Kidney (tissue), 14 donors: ENCODE measurements around the gene EHBP1L1. TPM values are rescaled to one million over a fixed set of nuclear protein-coding genes. Genes with fewer than 3 reads are reported as not detected.

ENCODE experiments used
- DNase-seq, 5 donors: peaks; one replicate each; pipeline ENCODE4 v3.0.0-alpha.2; 2013 to 2020
- FAIRE-seq: peaks from 2 replicates; lab custom pipeline; 2012; peaks lifted over from hg19 to GRCh38; lab: Jason Lieb, UNC
- H3K27ac ChIP-seq, 2 donors: one replicate each; pipeline ENCODE4 v1.7.0; 2013; ENCODE audit warnings: low read depth in 2 of 2, low read length in 2 of 2, inconsistent platforms in 1 of 2
- H3K27me3 ChIP-seq: one replicate; pipeline ENCODE4 v1.7.1; 2013; ENCODE audit warnings: low read length, inconsistent platforms; ENCODE audit not compliant: control insufficient read depth, insufficient read depth
- H3K36me3 ChIP-seq, 3 donors: one replicate each; pipeline versions ENCODE4 v1.7.0 to v1.7.1; 2013; ENCODE audit warnings: low read length in 3 of 3, control low read depth in 1 of 3, inconsistent platforms in 1 of 3; ENCODE audit not compliant: insufficient read depth in 3 of 3, control insufficient read depth in 2 of 3
- H3K4me1 ChIP-seq, 3 donors: one replicate each; pipeline versions ENCODE4 v1.7.0 to v1.7.1; 2013; ENCODE audit warnings: low read length in 3 of 3, inconsistent platforms in 1 of 3, low read depth in 1 of 3; ENCODE audit not compliant: control insufficient read depth in 2 of 3, insufficient read depth in 2 of 3
- H3K4me3 ChIP-seq, 3 donors: one replicate each; pipeline versions ENCODE4 v1.7.0 to v1.8.1; 2013; ENCODE audit warnings: low read length in 3 of 3, control low read depth in 1 of 3, inconsistent platforms in 1 of 3
- H3K9ac ChIP-seq, 3 donors: one replicate each; pipeline versions ENCODE4 v1.7.0 to v1.7.1; 2013; ENCODE audit warnings: low read length in 3 of 3, control low read depth in 1 of 3, inconsistent platforms in 1 of 3
- H3K9me3 ChIP-seq, 3 donors: one replicate each; pipeline versions ENCODE4 v1.7.0 to v1.7.1; 2013; ENCODE audit warnings: low read length in 3 of 3, control low read depth in 1 of 3, inconsistent platforms in 1 of 3; ENCODE audit not compliant: control insufficient read depth in 2 of 3, insufficient read depth in 1 of 3
- CTCF ChIP-seq: IDR thresholded peaks from 3 replicates; pipeline ENCODE4 v1.5.1; 2012; ENCODE audit warnings: mild to moderate bottlenecking, moderate library complexity, borderline replicate concordance; ENCODE audit not compliant: insufficient read depth; ENCODE audit errors: extremely low read depth
- intact Hi-C: fragments of 100-400 bp; cut with DNase I; formaldehyde crosslinking; loops from one replicate; pipeline ENCODE4 v1.11.1; 2022
- polyA plus RNA-seq: library from polyadenylated mRNA; stranded (reverse); fragments of 350-450 nt; fragmentation: Illumina TruSeq; extraction: RNeasy Lipid Tissue Mini Kit (QIAGEN cat#74804); gene quantifications from one replicate; pipeline ENCODE4 v1.2.3, GENCODE V29; 2014; ENCODE audit warnings: low read depth, low replicate concordance; ENCODE audit not compliant: insufficient read depth
- total RNA-seq: library from RNA; stranded (reverse); fragmentation: NEBNext Ultra II Directional; extraction: Animal tissue kit (Norgen Biotek cat#: 25700); gene quantifications from one replicate; pipeline ENCODE4 v1.2.1, GENCODE V29; 2021
- donor health status: control.
- donor health status: control.
- donor health status: control.
- donor health status: control.
- donor health status: control.
- donor health status: DM: yes; HTN: yes; CAD: no.
- donor health status: Normal renal cell carcinoma (clear cell type).

Gene EHBP1L1
- total and polyA plus RNA-seq, 2 donors from 2014 or later: 20.5 to 95.4 TPM

DNA sequence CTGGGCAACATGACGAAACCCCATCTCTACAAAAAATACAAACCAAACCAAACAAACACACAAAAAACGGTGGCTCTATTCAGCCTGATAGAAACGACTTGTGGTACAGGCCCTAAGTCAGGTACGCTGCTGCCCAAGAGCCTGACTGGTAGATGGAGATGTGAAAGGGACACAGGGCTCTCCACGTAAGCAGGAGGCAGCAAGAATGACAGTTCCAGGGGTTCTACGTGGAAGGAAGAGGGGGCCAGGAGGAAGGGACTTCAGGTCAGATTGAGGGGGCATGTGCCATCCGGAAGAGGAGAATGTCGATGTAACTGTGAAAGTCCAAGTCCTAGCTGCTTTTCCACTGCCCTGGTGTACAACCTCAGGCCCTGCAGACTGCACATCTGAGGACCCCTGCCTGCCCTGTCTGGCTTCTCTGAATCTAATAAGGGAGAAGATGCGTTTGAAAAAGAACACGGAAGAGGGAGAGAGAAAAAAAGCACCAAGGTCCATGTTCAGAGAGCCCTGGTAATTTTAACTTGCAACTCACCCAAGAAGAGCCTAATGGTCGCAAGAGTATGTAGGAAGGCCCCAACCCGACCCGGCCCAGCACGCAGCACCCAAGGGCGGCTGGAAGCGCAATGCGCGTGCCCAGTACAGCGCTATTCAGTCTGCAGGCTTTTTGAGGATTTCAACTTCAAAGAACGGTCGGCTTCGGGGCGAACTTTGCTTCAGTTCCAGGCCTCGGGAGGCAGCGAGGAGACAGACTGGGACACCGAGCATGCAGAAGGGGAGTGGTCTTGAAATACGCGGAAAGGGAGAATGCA lies 6.5 kb upstream of the EHBP1L1 start:
- FAIRE-seq: no peak

GRCh38 chr11:65569973-65570918 lies 5.6 kb upstream of the EHBP1L1 start, which contains the start of gene ZNRD2:
ZNRD2 (plus strand) TSS chr11:65570477; CDS start chr11:65570492, 15 bp downstream.
- peak within 1 kb of the TSS; percentile 90 to 97 for H3K27ac ChIP-seq
- FAIRE-seq: peak; percentile 3
- H3K4me1 ChIP-seq: peaks cover 3 to 39% (median 32%) of the 10 kb centered on the region in 3 donors
- H3K9ac ChIP-seq: peak within 1 kb of the TSS; percentile 84 to 96 (median 94)
- no peaks in the 10 kb centered on the region for H3K9me3 ChIP-seq
- peaks cover 0 to 2% (median 2%) of the 10 kb centered on the region in 3 donors for H3K36me3 ChIP-seq
- no peaks in the 10 kb centered on the region for H3K27me3 ChIP-seq
- intact Hi-C loops: no loop called here
- no peak for TF ChIP-seq CTCF
- peak within 1 kb of the TSS; percentile 89 to 92 (median 90) for H3K4me3 ChIP-seq
- DNase-seq: peak; percentile 98 to 100 (median 99)

More for the DNA sequence above, 6.5 kb upstream of the EHBP1L1 start:
- DNase-seq: no peak
- Histone ChIP-seq H3K4me1 (peaks cover 3 to 33% (median 26%) of the 10 kb centered on the region in 3 donors), H3K36me3 (peaks cover 0 to 2% (median 2%) of the 10 kb centered on the region in 3 donors), H3K27me3 (no peaks in the 10 kb centered on the region), H3K4me3 (peak overlapping the region; percentile 89 to 92 (median 90)), H3K9ac (peak overlapping the region; percentile 73 to 94 (median 81)), H3K27ac (peak overlapping the region; percentile 90 to 97), H3K9me3 (no peaks in the 10 kb centered on the region)
- no peak for TF ChIP-seq CTCF
- intact Hi-C loops: no loop called here

DNA sequence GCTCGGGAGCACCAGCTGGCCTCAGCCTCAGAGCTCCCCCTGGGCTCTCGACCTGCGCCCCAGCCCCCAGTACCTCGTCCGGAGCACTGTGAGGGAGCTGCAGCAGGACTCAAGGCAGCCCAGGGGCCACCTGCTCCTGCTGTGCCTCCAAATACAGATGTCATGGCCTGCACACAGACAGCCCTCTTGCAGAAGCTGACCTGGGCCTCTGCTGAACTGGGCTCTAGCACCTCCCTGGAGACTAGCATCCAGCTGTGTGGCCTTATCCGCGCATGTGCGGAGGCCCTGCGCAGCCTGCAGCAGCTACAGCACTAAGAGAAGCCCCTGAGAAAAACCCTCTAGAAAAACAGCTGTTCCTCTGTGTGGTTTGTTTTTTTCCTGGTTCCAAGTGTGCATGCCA lies 4.4 kb upstream of the EHBP1L1 start:
- Histone ChIP-seq H3K4me3 (peak overlapping the region in 2 of 3 donors; percentile 90 to 92), H3K9me3 (no peaks in the 10 kb centered on the region), H3K9ac (peak overlapping the region in 1 of 3 donors; percentile 94), H3K27ac (no peak overlapping the region), H3K27me3 (no peaks in the 10 kb centered on the region), H3K4me1 (peaks cover 3 to 43% (median 32%) of the 10 kb centered on the region in 3 donors), H3K36me3 (peaks cover 0 to 2% (median 2%) of the 10 kb centered on the region in 3 donors)
- no peak for TF ChIP-seq CTCF
- DNase-seq: peak in 1 of 5 donors; percentile 60
- intact Hi-C loops: no loop called here
- FAIRE-seq: no peak
